Measurements from ENCODE around the gene LRRN2.

Gene LRRN2

GRCh38 chr1:204685236-204686006 lies at the start of gene LRRN2:
TSS of gene LRRN2 (minus strand) at chr1:204685738. CDS start at chr1:204619992, 65,746 bp downstream.
- TF ChIP-seq Cebpa-rat (IDR thresholded peaks at IDR 0.05) = no peak
- H3K9me3 ChIP-seq = no peaks in the 10 kb centered on the region
- peaks cover 37% of the 10 kb centered on the region for H4K20me1 ChIP-seq
- H3K36me3 ChIP-seq = peaks cover 26% of the 10 kb centered on the region
- peaks cover 51% of the 10 kb centered on the region for H3K4me1 ChIP-seq
- H3K4me3 ChIP-seq = peak within 1 kb of the TSS; percentile 97
- peak within 1 kb of the TSS; percentile 99 for H3K4me2 ChIP-seq
- H3K9ac ChIP-seq = peak within 1 kb of the TSS; percentile 98
- H3K27ac ChIP-seq = peak within 1 kb of the TSS; percentile 99
- H3K27me3 ChIP-seq = no peaks in the 10 kb centered on the region

GRCh38 chr1:204735042-204735441 lies 49.5 kb upstream of the LRRN2 start:
- no peak overlapping the region for H3K27ac ChIP-seq
- no peak overlapping the region for H3K4me2 ChIP-seq
- no peak overlapping the region for H3K9ac ChIP-seq
- H4K20me1 ChIP-seq = no peaks in the 10 kb centered on the region
- H3K36me3 ChIP-seq = no peaks in the 10 kb centered on the region
- no peaks in the 10 kb centered on the region for H3K27me3 ChIP-seq
- H3K9me3 ChIP-seq = peaks cover 15% of the 10 kb centered on the region; the same call in 1 of the 2 replicates
- no peaks in the 10 kb centered on the region for H3K4me1 ChIP-seq
- no peak overlapping the region for H3K4me3 ChIP-seq
- no peak for TF ChIP-seq Cebpa-rat (IDR thresholded peaks at IDR 0.05)

- H3K4me2 ChIP-seq = no peak overlapping the region
- no peaks in the 10 kb centered on the region for H4K20me1 ChIP-seq
- H3K36me3 ChIP-seq = no peaks in the 10 kb centered on the region
- TF ChIP-seq Cebpa-rat (IDR thresholded peaks at IDR 0.05) = no peak
- H3K9me3 ChIP-seq = peaks cover 13% of the 10 kb centered on the region; the same call in 1 of the 2 replicates
- H3K27ac ChIP-seq = no peak overlapping the region
- no peaks in the 10 kb centered on the region for H3K4me1 ChIP-seq
- no peak overlapping the region for H3K9ac ChIP-seq
- H3K4me3 ChIP-seq = no peak overlapping the region
- no peaks in the 10 kb centered on the region for H3K27me3 ChIP-seq
Observed at GRCh38 chr1:204733869-204734596, 48.5 kb upstream of the LRRN2 start.

- no peaks in the 10 kb centered on the region for H3K36me3 ChIP-seq
- H3K27me3 ChIP-seq = no peaks in the 10 kb centered on the region
- H3K4me2 ChIP-seq = no peak overlapping the region
- no peak overlapping the region for H3K9ac ChIP-seq
- H4K20me1 ChIP-seq = no peaks in the 10 kb centered on the region
- H3K9me3 ChIP-seq = peaks cover 5% of the 10 kb centered on the region; the same call in 1 of the 2 replicates
- no peak overlapping the region for H3K4me3 ChIP-seq
- H3K27ac ChIP-seq = no peak overlapping the region
- TF ChIP-seq Cebpa-rat (IDR thresholded peaks at IDR 0.05) = no peak
- H3K4me1 ChIP-seq = no peaks in the 10 kb centered on the region
Observed at GRCh38 chr1:204733289-204733688, 47.8 kb upstream of the LRRN2 start.

GRCh38 chr1:204731985-204732575 lies 46.5 kb upstream of the LRRN2 start:
- Histone ChIP-seq H3K36me3 (no peaks in the 10 kb centered on the region), H3K9ac (no peak overlapping the region), H3K27me3 (no peaks in the 10 kb centered on the region), H3K9me3 (no peaks in the 10 kb centered on the region), H3K27ac (no peak overlapping the region), H3K4me1 (no peaks in the 10 kb centered on the region), H3K4me2 (no peak overlapping the region), H3K4me3 (no peak overlapping the region), H4K20me1 (no peaks in the 10 kb centered on the region)
- TF ChIP-seq Cebpa-rat (IDR thresholded peaks at IDR 0.05) = no peak

GRCh38 chr1:204731509-204731908 lies 46.0 kb upstream of the LRRN2 start:
- H3K36me3 ChIP-seq = no peaks in the 10 kb centered on the region
- H4K20me1 ChIP-seq = no peaks in the 10 kb centered on the region
- H3K4me1 ChIP-seq = no peaks in the 10 kb centered on the region
- no peak overlapping the region for H3K4me2 ChIP-seq
- H3K27ac ChIP-seq = no peak overlapping the region
- H3K9ac ChIP-seq = no peak overlapping the region
- H3K4me3 ChIP-seq = no peak overlapping the region
- TF ChIP-seq Cebpa-rat (IDR thresholded peaks at IDR 0.05) = no peak
- no peaks in the 10 kb centered on the region for H3K27me3 ChIP-seq
- H3K9me3 ChIP-seq = no peaks in the 10 kb centered on the region

- Histone ChIP-seq H3K9ac (no peak overlapping the region), H3K4me2 (no peak overlapping the region), H3K36me3 (no peaks in the 10 kb centered on the region), H3K4me3 (no peak overlapping the region), H4K20me1 (no peaks in the 10 kb centered on the region), H3K27me3 (no peaks in the 10 kb centered on the region), H3K27ac (no peak overlapping the region), H3K9me3 (no peaks in the 10 kb centered on the region), H3K4me1 (no peaks in the 10 kb centered on the region)
- TF ChIP-seq Cebpa-rat (IDR thresholded peaks at IDR 0.05) = no peak
Observed at GRCh38 chr1:204730826-204731459, 45.4 kb upstream of the LRRN2 start.

GRCh38 chr1:204729516-204729915 lies 44.0 kb upstream of the LRRN2 start:
- Histone ChIP-seq H3K27me3 (no peaks in the 10 kb centered on the region), H3K4me2 (no peak overlapping the region), H4K20me1 (no peaks in the 10 kb centered on the region), H3K9ac (no peak overlapping the region), H3K9me3 (no peaks in the 10 kb centered on the region), H3K27ac (no peak overlapping the region), H3K4me3 (no peak overlapping the region), H3K4me1 (no peaks in the 10 kb centered on the region), H3K36me3 (no peaks in the 10 kb centered on the region)
- no peak for TF ChIP-seq Cebpa-rat (IDR thresholded peaks at IDR 0.05)

- Histone ChIP-seq H4K20me1 (no peaks in the 10 kb centered on the region), H3K4me3 (no peak overlapping the region), H3K27me3 (no peaks in the 10 kb centered on the region), H3K4me2 (no peak overlapping the region), H3K27ac (no peak overlapping the region), H3K4me1 (no peaks in the 10 kb centered on the region), H3K9me3 (no peaks in the 10 kb centered on the region), H3K36me3 (no peaks in the 10 kb centered on the region), H3K9ac (no peak overlapping the region)
- TF ChIP-seq Cebpa-rat (IDR thresholded peaks at IDR 0.05) = no peak
Observed at GRCh38 chr1:204728456-204728855, 42.9 kb upstream of the LRRN2 start.

Data from BLaER1 (cell line).